Limb (tissue), 2 donors: ENCODE measurements around the gene SSX3.
A peak's percentile ranks its signal among the peaks of the same experiment; 100 is the strongest.
"Not testable (repeated sequence)": the region's sequence is repeated elsewhere in the genome, so short reads cannot be mapped to it uniquely, and the experiment has no call there.

Experiments used
- DNase-seq, 2 donors: peaks; one replicate each; pipeline ENCODE4 v3.0.0-alpha.2; 2016; ENCODE audit errors: extremely low spot score in 2 of 2

Gene SSX3, protein sequence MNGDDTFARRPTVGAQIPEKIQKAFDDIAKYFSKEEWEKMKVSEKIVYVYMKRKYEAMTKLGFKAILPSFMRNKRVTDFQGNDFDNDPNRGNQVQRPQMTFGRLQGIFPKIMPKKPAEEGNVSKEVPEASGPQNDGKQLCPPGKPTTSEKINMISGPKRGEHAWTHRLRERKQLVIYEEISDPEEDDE

DNA sequence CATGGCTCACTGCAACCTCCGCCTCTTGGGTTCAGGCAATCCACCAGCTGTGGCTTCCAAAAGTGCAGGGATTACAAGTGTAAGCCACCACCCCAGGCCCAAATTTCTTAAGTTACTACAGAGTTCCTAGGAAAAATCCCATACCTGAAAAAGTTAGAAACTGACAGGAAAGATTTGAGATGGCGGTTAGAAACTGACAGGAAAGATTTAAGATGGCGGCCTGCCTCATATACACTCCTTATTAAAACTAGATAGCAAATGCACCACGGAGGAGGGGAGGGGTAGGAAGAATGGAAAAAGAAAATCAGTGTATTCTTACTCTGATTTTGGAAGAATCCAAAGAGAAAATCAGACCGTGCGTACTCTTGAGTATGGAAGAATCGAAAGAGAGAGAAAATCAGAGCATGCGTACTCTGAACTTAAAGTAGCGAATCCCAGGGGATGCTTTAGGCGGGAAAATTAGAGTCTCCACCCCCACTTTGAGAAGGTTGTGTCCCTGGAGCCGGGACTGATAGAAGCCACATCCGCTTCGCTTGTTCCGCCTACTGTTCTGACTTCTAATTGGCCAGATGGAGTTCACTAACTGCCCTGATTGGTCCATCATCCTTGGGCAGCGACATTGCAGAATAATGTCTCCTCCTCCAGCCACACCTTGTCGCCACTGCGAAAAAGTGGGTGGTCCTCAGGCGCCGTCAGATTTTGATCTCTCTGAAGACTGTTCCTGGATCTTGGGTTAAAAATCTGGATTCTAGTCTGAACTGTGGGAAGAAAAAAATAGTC is at the start of gene SSX3:
Gene SSX3 (minus strand): TSS at position 389 of the 780 bp plus-strand sequence. CDS start 1,454 bp downstream, outside the sequence.
- DNase-seq, result not testable (repeated sequence)

DNA sequence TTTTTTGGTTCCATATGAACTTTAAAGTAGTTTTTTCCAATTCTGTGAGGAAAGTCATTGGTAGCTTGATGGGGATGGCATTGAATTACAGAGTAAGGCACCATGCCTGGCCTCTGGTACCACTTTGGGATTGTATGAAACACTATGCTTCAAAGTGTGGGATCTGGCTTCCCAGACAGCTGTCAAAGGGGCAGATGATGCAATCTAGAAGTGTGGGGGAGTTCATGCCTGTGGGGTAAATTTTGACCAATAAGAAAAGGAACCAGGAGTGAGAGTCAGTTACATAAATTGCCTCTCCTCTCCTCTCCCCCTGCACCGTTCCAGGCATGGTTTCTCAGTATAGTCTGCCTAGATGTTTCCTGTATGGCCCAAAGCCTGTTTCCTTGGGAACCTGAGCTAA is 41.3 kb upstream of the SSX3 start:
- DNase-seq, result not testable (repeated sequence)

DNA sequence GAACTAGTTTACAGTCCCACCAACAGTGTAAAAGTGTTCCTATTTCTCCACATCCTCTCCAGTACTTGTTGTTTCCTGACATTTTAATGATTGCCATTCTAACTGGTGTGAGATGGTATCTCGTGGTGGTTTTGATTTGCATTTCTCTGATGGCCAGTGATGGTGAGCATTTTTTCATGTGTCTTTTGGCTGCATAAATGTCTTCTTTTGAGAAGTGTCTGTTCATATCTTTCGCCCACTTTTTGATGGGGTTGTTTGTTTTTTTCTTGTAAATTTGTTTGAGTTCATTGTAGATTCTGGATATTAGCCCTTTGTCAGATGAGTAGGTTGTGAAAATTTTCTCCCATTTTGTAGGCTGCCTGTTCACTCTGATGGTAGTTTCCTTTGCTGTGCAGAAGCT is 40.4 kb upstream of the SSX3 start:
- DNase-seq, result not testable (repeated sequence)

- DNase-seq, result not testable (repeated sequence)
Observed at GRCh38 chrX:48383239-48383638, 26.7 kb upstream of the SSX3 start, which contains the start of gene SSX4. TSS of gene SSX4 (plus strand) at chrX:48383539. CDS start at chrX:48384054, 515 bp downstream.

DNA sequence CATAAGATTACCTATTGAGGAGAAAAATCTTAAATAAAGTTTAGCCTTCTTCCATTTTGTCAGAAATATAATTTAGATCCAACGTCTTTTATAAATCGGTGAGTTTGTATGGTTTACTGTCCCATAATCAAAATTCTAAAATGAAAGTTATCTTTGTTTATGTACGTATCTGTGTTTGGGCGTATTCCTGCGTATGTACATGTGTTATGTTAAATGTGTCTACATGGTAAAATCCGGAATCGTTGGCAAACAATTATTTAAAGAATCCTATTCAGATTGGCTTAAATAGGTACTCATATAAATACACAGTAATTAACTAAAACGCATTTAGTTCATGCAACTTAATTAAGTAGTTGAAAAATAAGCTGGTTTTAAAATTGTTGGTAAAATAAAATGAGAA is 13.9 kb upstream of the SSX3 start:
- DNase-seq, result not testable (repeated sequence)

DNA sequence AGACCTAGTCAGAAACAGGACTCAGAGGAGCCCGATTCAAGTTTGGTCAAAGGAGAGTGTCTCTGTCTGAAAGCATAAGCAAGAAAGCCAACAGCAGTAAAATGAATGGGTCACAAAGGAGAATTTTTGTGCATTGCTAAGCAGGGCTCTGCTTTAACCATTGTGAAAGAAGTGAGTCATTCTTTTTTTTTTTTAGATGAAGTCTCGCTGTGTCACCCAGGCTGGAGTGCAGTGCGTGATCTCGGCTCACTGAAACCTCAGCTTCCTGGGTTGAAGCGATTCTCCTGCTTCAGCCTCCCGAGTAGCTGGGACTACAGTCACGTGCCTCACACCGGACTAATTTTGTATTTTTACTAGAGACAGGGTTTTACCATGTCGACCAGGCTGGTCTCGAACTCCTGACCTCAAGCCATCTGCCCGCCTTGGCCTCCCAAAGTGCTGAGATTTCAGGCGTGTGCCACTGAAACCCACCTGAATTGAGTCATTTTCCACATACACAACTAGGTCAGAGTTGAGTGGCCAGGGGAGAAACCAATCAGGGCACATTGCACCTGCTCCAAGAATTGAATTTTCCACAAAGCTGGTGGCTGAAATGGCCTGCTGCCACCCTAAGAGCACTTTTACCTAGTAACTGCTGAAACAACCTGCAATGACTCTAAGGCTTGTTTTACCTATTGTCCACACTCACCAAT is 11.4 kb upstream of the SSX3 start:
- DNase-seq, result not testable (repeated sequence)

GRCh38 chrX:48359281-48359680 is 2.8 kb upstream of the SSX3 start:
- peak in 1 of 2 donors; percentile 0 for DNase-seq

- DNase-seq, result no peak
Observed at GRCh38 chrX:48357681-48358080, 1.2 kb upstream of the SSX3 start.

DNA sequence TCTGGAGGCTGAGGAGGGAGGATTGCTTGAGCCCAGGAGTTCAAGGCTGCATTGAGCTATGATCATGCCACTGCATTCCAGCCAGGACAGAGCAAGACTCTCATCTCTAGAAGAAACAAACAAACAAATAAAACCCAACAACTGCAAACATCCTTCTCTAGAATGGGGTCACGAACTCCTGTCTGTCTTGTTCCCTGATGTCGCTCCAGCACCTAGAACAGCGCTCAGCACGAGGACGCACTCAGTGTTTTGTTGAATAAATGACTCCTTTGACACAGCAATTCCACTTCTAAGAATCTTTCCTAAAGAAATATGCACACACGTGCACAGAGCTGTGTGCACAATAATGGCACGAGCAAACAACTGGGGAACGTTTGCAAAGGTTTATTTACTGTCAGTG is 10.4 kb downstream of the SSX3 start:
- DNase-seq, result not testable (repeated sequence)

- not testable (repeated sequence) for DNase-seq
Observed at GRCh38 chrX:48313996-48314395, 42.5 kb downstream of the SSX3 start.

- DNase-seq, result no peak
Observed at GRCh38 chrX:48306175-48306574, 50.3 kb downstream of the SSX3 start.
